ENCODE measurements around the gene RAB44. TPM values are rescaled to one million over a fixed set of nuclear protein-coding genes. Genes with fewer than 3 reads are reported as not detected.

RAB44 gene
- total and polyA plus RNA-seq, 2 donors from 2014 or later, result 1.5 TPM; not detected in 1

GRCh38 chr6:36725581-36725980 is 28.0 kb downstream of the RAB44 start:
- TF ChIP-seq, protein P1, sequence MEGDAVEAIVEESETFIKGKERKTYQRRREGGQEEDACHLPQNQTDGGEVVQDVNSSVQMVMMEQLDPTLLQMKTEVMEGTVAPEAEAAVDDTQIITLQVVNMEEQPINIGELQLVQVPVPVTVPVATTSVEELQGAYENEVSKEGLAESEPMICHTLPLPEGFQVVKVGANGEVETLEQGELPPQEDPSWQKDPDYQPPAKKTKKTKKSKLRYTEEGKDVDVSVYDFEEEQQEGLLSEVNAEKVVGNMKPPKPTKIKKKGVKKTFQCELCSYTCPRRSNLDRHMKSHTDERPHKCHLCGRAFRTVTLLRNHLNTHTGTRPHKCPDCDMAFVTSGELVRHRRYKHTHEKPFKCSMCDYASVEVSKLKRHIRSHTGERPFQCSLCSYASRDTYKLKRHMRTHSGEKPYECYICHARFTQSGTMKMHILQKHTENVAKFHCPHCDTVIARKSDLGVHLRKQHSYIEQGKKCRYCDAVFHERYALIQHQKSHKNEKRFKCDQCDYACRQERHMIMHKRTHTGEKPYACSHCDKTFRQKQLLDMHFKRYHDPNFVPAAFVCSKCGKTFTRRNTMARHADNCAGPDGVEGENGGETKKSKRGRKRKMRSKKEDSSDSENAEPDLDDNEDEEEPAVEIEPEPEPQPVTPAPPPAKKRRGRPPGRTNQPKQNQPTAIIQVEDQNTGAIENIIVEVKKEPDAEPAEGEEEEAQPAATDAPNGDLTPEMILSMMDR (IDR thresholded peaks at IDR 0.05; ENCODE audit: borderline replicate concordance, extremely low read depth, insufficient read depth), result no peak
- Histone ChIP-seq H3K9me3 (ENCODE audit: control insufficient read depth in 2 of 3, insufficient read depth in 1 of 3, low read length in 3 of 3) (no peaks in the 10 kb centered on the region), H3K27me3 (ENCODE audit: control insufficient read depth, insufficient read depth, low read length) (no peaks in the 10 kb centered on the region), H3K36me3 (ENCODE audit: control insufficient read depth in 2 of 3, insufficient read depth in 3 of 3, low read length in 3 of 3) (no peaks in the 10 kb centered on the region), H3K27ac (ENCODE audit: low read depth in 2 of 2, low read length in 2 of 2) (no peak overlapping the region), H3K4me1 (ENCODE audit: control insufficient read depth in 2 of 3, insufficient read depth in 2 of 3, low read depth in 1 of 3, low read length in 3 of 3) (peaks cover 0 to 3% (median 0%) of the 10 kb centered on the region in 3 donors), H3K9ac (ENCODE audit: low read length in 3 of 3) (no peak overlapping the region), H3K4me3 (ENCODE audit: low read length in 3 of 3) (no peak overlapping the region)
- FAIRE-seq, result no peak
- no peak for DNase-seq
- intact Hi-C loops (cut with DNase I), result no loop called here

DNA sequence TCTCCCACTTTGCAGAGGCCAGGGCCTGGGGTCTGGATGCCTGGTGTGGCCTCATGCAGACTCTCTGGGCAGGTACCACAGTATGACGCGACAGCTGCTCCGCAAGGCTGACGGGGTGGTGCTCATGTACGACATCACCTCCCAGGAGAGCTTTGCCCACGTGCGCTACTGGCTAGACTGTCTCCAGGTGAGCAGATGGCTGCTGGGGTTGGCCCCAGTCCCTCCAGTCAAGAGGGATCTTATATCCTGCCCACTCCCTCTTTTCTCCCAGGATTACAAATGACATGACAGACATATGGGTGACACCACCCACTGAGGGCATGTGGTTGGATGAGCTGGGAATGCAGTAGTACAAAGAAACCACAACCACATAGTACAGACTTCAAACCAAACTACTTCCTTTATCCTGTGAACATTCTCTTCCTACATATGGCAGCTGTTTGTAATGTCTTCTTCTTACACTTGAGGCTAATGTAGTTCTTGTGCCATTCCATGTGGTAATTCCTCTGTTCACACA is 29.9 kb downstream of the RAB44 start:
- Histone ChIP-seq H3K9ac (ENCODE audit: low read length in 3 of 3) (no peak overlapping the region), H3K27me3 (ENCODE audit: control insufficient read depth, insufficient read depth, low read length) (no peaks in the 10 kb centered on the region), H3K27ac (ENCODE audit: low read depth in 2 of 2, low read length in 2 of 2) (no peak overlapping the region), H3K36me3 (ENCODE audit: control insufficient read depth in 2 of 3, insufficient read depth in 3 of 3, low read length in 3 of 3) (no peaks in the 10 kb centered on the region), H3K4me1 (ENCODE audit: control insufficient read depth in 2 of 3, insufficient read depth in 2 of 3, low read depth in 1 of 3, low read length in 3 of 3) (peaks cover 0 to 3% (median 0%) of the 10 kb centered on the region in 3 donors), H3K4me3 (ENCODE audit: low read length in 3 of 3) (no peak overlapping the region), H3K9me3 (ENCODE audit: control insufficient read depth in 2 of 3, insufficient read depth in 1 of 3, low read length in 3 of 3) (no peaks in the 10 kb centered on the region)
- FAIRE-seq, result no peak
- TF ChIP-seq, protein P1 (IDR thresholded peaks at IDR 0.05; ENCODE audit: borderline replicate concordance, extremely low read depth, insufficient read depth), result no peak
- peak in 1 of 5 donors; percentile 29 for DNase-seq
- intact Hi-C loops (cut with DNase I), result no loop called here

DNA sequence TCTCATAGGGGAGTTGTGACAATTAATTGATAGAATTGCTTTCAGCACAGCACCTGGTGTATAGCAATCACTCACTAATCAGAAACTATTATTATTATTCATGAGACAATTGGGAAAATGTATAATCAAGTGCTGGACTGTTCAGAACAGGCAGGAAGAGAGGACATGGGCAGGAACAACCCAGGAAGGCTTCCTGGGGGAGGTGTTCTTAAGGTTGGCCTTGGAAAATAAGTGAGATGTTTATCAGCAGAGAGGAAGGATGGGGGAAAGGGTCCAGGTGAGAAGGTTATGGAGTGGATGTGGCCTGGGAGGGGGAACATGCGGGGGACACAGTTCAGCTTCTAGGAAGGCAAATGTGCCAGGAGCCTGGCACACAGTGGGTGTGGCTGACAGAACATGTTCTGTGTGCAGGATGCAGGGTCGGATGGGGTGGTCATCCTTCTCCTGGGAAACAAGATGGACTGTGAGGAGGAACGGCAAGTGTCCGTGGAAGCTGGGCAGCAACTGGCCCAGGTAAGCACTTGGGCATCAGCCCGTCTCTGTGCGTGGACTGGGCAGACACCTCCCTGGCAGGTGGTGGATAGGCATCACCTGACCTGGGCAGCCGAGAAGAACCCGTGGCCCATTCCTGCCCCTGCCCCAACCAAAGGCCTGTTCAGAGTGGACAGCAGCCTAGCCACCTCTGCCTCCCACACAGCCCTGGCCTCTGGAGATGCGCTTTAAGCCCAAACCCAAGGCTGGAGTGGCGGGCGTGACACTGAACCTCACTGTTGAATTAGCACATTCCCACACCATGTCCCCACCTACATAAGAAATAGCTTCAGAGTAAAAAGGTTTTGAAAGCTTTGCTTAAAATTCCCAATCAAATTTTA is 30.9 kb downstream of the RAB44 start:
- H3K9ac ChIP-seq (ENCODE audit: low read length in 3 of 3), result no peak overlapping the region
- H3K9me3 ChIP-seq (ENCODE audit: control insufficient read depth in 2 of 3, insufficient read depth in 1 of 3, low read length in 3 of 3), result no peaks in the 10 kb centered on the region
- DNase-seq (peak in 2 of 5 donors; percentile 38 to 61), FAIRE-seq (no peak)
- no peak overlapping the region for H3K4me3 ChIP-seq (ENCODE audit: low read length in 3 of 3)
- H3K27ac ChIP-seq (ENCODE audit: low read depth in 2 of 2, low read length in 2 of 2), result no peak overlapping the region
- TF ChIP-seq, protein P1 (IDR thresholded peaks at IDR 0.05; ENCODE audit: borderline replicate concordance, extremely low read depth, insufficient read depth), result no peak
- H3K36me3 ChIP-seq (ENCODE audit: control insufficient read depth in 2 of 3, insufficient read depth in 3 of 3, low read length in 3 of 3), result no peaks in the 10 kb centered on the region
- no peaks in the 10 kb centered on the region for H3K27me3 ChIP-seq (ENCODE audit: control insufficient read depth, insufficient read depth, low read length)
- H3K4me1 ChIP-seq (ENCODE audit: control insufficient read depth in 2 of 3, insufficient read depth in 2 of 3, low read depth in 1 of 3, low read length in 3 of 3), result no peaks in the 10 kb centered on the region
- intact Hi-C loops (cut with DNase I), result no loop called here
